GM10248 (cell line): ENCODE data around the gene TMEM247.
"Not testable (repeated sequence)": the region's sequence is repeated elsewhere in the genome, so short reads cannot be mapped to it uniquely, and the experiment has no call there.

Experiments used
- CTCF ChIA-PET: fragments of 300-600 bp; sonication (Branson Sonifier 250); formaldehyde crosslinking; extraction: SDS; loops from one replicate; lab custom pipeline; 2021; ENCODE audit warnings: antibody characterized with exemption; lab: Yijun Ruan, JAX
- POLR2A ChIA-PET: fragments of 350-650 bp; sonication (Branson Sonifier 250); formaldehyde crosslinking; extraction: SDS; loops from one replicate; lab custom pipeline; 2020; ENCODE audit warnings: antibody characterized with exemption; lab: Yijun Ruan, JAX
- DNase-seq: peaks from one replicate; pipeline ENCODE4 v3.0.0; 2012; ENCODE audit errors: extremely low spot score
- TF ChIP-seq, protein P1 (sequence below): IDR thresholded peaks from 2 replicates; pipeline ENCODE4 v1.5.1; 2012; ENCODE audit warnings: mild to moderate bottlenecking, low read depth; ENCODE audit errors: extremely low read depth, missing control alignments, control extremely low read depth

TMEM247 gene

GRCh38 chr2:46471019-46471583 is 8.3 kb upstream of the TMEM247 start:
- ChIA-PET POLR2A (interaction anchor here (0.6 kb wide), 1 partner anchor 352 kb away, joined by 3 read pairs; no protein-coding TSS in a partner anchor), CTCF (interaction anchor here (0.6 to 2.3 kb wide), 7 partner anchors 8 to 477 kb away, joined by 3 to 7 read pairs (median 4); no protein-coding TSS in a partner anchor)

GRCh38 chr2:46471697-46472096 is 7.7 kb upstream of the TMEM247 start:
- DNase-seq, result no peak
- ChIA-PET POLR2A (no interaction called here), CTCF (interaction anchor here (2.2 to 2.3 kb wide), 2 partner anchors 9 kb away, joined by 5 to 7 read pairs; no protein-coding TSS in a partner anchor)
- TF ChIP-seq, protein P1, sequence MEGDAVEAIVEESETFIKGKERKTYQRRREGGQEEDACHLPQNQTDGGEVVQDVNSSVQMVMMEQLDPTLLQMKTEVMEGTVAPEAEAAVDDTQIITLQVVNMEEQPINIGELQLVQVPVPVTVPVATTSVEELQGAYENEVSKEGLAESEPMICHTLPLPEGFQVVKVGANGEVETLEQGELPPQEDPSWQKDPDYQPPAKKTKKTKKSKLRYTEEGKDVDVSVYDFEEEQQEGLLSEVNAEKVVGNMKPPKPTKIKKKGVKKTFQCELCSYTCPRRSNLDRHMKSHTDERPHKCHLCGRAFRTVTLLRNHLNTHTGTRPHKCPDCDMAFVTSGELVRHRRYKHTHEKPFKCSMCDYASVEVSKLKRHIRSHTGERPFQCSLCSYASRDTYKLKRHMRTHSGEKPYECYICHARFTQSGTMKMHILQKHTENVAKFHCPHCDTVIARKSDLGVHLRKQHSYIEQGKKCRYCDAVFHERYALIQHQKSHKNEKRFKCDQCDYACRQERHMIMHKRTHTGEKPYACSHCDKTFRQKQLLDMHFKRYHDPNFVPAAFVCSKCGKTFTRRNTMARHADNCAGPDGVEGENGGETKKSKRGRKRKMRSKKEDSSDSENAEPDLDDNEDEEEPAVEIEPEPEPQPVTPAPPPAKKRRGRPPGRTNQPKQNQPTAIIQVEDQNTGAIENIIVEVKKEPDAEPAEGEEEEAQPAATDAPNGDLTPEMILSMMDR, result no peak

More at GRCh38 chr2:46471019-46471583, 8.3 kb upstream of the TMEM247 start:
- TF ChIP-seq, protein P1, result no peak
- DNase-seq, result no peak

DNA sequence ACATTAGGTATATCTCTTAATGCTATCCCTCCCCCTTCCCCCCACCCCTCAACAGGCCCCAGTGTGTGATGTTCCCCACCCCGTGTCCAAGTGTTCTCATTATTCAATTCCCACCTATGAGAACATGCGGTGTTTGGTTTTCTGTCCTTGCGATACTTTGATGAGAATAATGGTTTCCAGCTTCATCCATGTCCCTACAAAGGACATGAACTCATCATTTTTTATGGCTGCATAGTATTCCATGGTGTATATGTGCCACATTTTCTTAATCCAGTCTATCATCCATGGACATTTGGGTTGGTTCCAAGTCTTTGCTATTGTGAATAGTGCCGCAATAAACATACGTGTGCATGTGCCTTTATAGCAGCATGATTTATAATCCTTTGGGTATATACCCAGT is 7.2 kb upstream of the TMEM247 start:
- POLR2A ChIA-PET, DNase-seq: not testable (repeated sequence)
- CTCF ChIA-PET, result interaction anchor here (2.2 kb wide), 1 partner anchor 9 kb away, joined by 5 read pairs; no protein-coding TSS in a partner anchor

DNA sequence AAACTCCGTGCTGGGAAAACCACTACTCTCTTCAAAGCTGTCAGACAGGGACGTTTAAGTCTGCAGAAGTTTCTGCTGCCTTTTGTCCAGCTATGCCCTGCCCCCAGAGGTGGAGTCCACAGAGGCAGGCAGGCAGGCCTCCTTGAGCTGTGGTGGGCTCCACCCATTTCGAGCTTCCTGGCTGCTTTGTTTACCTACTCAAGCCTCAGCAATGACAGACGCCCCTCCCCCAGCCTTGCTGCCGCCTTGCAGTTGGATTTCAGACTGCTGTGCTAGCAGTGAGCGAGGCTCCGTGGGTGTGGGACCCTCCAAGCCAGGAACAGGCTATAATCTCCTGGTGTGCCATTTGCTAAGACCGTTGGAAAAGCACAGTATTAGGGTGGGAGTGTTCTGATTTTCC is 1.9 kb upstream of the TMEM247 start:
- DNase-seq, CTCF ChIA-PET, POLR2A ChIA-PET: not testable (repeated sequence)

DNA sequence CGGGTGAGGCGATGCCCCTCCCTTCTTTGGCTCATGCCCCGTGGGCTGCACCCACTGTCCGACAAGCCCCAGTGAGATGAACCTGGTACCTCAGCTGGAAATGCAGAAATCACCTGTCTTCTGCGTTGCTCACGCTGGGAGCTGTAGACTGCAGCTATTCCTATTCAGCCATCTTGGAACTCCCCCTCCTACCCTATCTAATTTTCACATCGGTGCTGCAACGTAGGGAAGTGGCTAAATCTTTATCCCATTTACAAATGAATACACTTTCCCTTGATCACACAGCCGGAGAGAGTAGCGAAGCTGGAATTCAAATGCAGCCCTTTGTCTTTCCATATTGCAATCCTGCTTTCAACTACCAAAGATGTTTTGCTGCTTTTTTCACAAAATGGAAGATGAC is 1.4 kb upstream of the TMEM247 start:
- TF ChIP-seq, protein P1, result no peak
- DNase-seq, result no peak
- CTCF ChIA-PET, result no interaction called here
- POLR2A ChIA-PET, result no interaction called here

DNA sequence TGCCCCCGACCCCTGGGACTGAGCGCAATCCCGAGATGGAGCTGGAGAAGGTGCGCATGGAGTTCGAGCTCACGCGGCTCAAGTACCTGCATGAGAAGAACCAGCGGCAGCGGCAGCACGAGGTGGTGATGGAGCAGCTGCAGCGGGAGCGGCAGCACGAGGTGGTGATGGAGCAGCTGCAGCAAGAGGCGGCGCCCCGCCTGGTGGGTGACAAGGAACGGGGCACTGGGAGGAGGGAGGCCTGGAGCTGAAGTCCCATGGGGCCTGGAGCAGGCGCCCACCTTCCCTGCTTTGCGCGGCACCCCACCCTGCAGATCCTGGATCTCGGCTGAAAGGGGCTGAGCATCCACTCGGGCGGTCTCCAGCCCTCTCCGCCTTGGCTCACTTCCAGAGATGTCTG is 1.2 kb downstream of the TMEM247 start:
- DNase-seq, result no peak
- TF ChIP-seq, protein P1, result no peak
- ChIA-PET POLR2A (no interaction called here), CTCF (interaction anchor here (1.0 to 1.7 kb wide), 4 partner anchors 9 to 170 kb away, joined by 3 to 7 read pairs (median 6); no protein-coding TSS in a partner anchor)

DNA sequence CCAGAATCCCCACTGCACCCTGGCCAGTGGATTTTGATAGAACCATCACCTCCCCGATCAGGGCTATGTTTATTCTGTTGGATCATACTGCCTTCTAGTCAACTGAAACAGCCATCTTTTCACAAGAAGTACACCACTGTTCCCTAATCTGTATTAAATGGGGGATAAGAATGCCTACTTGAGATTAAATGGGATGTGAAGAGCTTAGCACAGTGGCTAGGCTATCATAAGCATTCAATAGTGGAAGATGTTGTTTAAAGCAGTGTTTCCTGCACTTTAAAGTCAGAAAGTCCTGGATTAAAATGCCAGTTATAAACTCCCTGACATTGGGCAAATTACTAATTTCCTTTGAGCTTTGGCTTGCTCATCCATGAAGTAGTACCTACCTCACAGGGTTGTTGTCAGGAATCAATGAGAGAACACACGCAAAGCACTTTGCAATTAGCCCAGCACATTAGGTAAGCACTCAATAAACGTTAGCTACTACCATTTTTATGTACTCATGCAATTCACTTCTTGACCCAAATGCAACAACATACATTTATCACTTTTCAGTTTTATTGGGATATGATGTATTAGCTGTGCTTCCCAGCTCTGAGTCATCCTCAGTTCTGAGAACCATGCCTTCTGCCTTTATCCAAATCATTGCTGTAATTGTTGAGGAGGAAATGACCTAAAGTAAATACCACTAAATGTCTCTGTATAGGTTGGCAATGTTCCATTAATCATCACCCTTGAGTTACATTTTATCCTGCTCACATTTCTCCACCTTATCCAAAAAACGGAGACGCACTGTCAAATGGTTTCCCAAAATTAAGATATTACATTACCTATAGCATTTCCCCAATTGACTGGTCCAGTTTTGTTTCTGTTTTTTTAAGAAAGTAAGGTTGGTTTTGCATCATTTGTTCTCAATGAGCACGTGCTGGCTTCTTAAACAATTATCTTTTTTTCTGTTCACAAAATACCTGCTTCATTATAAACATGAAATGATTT is 2.1 kb downstream of the TMEM247 start:
- TF ChIP-seq, protein P1, result no peak
- DNase-seq, result no peak
- CTCF ChIA-PET, result interaction anchor here (0.7 to 1.7 kb wide), 6 partner anchors 10 to 169 kb away, joined by 3 to 7 read pairs (median 4); no protein-coding TSS in a partner anchor
- POLR2A ChIA-PET, result interaction anchor here (0.5 kb wide), 1 partner anchor 73 kb away, joined by 3 read pairs; no protein-coding TSS in a partner anchor
